ENCODE results near the gene ACIN1.

The ACIN1 gene

GRCh38 chr14:23066368-23066767 is 28.6 kb downstream of the ACIN1 start:
- TF ChIP-seq CTCF (IDR thresholded peaks at IDR 0.05; ENCODE audit: control extremely low read depth, extremely low read depth, low read depth, missing control alignments), result no peak
- POLR2A ChIA-PET, result no interaction called here
- CTCF ChIA-PET, result interaction anchor here (1.3 to 24.2 kb wide), 6 partner anchors 9 to 94 kb away, joined by 3 to 834 read pairs (median 18); partner anchors contain the start of genes AJUBA and CDH24
- DNase-seq (ENCODE audit: extremely low spot score), result no peak

GRCh38 chr14:23063601-23064000 is 31.3 kb downstream of the ACIN1 start:
- ChIA-PET CTCF (interaction anchor here (1.1 to 24.2 kb wide), 7 partner anchors 8 to 133 kb away, joined by 3 to 834 read pairs (median 4); partner anchors contain the start of gene AJUBA), POLR2A (interaction anchor here (0.5 kb wide), 1 partner anchor 1620 kb away, joined by 5 read pairs; no protein-coding TSS in a partner anchor)
- no peak for TF ChIP-seq CTCF (IDR thresholded peaks at IDR 0.05; ENCODE audit: control extremely low read depth, extremely low read depth, low read depth, missing control alignments)
- DNase-seq (ENCODE audit: extremely low spot score), result no peak

GRCh38 chr14:23062002-23062401 is 32.9 kb downstream of the ACIN1 start:
- DNase-seq (ENCODE audit: extremely low spot score), result no peak
- CTCF ChIA-PET, result interaction anchor here (1.0 to 24.2 kb wide), 8 partner anchors 9 to 492 kb away, joined by 3 to 834 read pairs (median 8); partner anchors contain the start of genes AJUBA and PRMT5
- TF ChIP-seq CTCF (IDR thresholded peaks at IDR 0.05; ENCODE audit: control extremely low read depth, extremely low read depth, low read depth, missing control alignments), result no peak
- POLR2A ChIA-PET, result interaction anchor here (0.6 kb wide), 1 partner anchor 31 kb away, joined by 4 read pairs; no protein-coding TSS in a partner anchor

GRCh38 chr14:23060536-23061260 is 34.2 kb downstream of the ACIN1 start:
- TF ChIP-seq CTCF (IDR thresholded peaks at IDR 0.05; ENCODE audit: control extremely low read depth, extremely low read depth, low read depth, missing control alignments), result no peak
- POLR2A ChIA-PET, result interaction anchor here (0.6 kb wide), 1 partner anchor 10 kb away, joined by 4 read pairs; no protein-coding TSS in a partner anchor
- CTCF ChIA-PET, result interaction anchor here (1.1 to 24.2 kb wide), 11 partner anchors 7 to 262 kb away, joined by 3 to 834 read pairs (median 50); partner anchors contain the start of genes AJUBA, PRMT5 and PSMB11
- no peak for DNase-seq (ENCODE audit: extremely low spot score)

- TF ChIP-seq CTCF (IDR thresholded peaks at IDR 0.05; ENCODE audit: control extremely low read depth, extremely low read depth, low read depth, missing control alignments), result no peak
- ChIA-PET POLR2A (interaction anchor here (1.0 to 1.3 kb wide), 3 partner anchors 10 to 72 kb away, joined by 4 to 5 read pairs (median 5); partner anchors contain the start of genes ACIN1 and C14orf119), CTCF (interaction anchor here (0.7 to 24.2 kb wide), 36 partner anchors 9 to 488 kb away, joined by 3 to 834 read pairs (median 5); partner anchors contain the start of genes ACIN1, AJUBA, C14orf119 and PABPN1)
- no peak for DNase-seq (ENCODE audit: extremely low spot score)
These were observed 36.1 kb downstream of the ACIN1 start for GRCh38 chr14:23058654-23059504.
